Epithelial cell of prostate (primary cell): Measurements from ENCODE around the gene SLC27A2.

Experiments used
- DNase-seq: peaks from one replicate; pipeline ENCODE4 v3.0.0-alpha.2; 2011; ENCODE audit warnings: low read depth, low spot score
- H3K27ac ChIP-seq: fragments of 450-650 bp; 2 replicates; pipeline ENCODE4 v1.5.1; 2017; ENCODE audit warnings: mild to moderate bottlenecking

SLC27A2 gene

DNA sequence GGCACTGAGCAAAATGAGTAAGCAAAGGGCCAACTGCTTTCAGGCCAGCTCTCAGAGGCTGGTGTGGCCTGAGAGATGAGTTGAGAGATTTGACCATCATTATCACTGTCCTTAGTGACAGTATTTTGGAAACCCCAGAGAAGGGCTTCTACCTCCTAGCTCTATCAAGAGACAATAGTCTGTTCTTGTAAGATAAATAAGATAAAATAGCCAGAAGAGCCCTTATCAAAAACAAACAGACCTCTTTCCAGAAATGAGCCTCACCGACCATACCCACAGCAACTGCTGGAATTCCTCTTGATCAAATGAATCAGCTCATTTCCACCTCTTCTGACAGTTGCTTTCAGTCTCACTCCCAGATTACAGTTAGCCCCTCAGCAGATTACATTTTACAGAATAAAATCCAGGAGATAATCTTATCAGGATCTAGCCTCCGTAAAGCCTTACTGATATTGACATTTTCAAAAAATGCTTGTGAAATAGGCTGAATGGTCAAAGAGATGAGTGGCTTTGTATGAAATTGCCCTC lies 79.0 kb downstream of the SLC27A2 start:
- no peak for DNase-seq

GRCh38 chr15:50261981-50262380 lies 80.0 kb downstream of the SLC27A2 start:
- no peak for DNase-seq
- no peak overlapping the region for H3K27ac ChIP-seq

More for the DNA sequence above, 79.0 kb downstream of the SLC27A2 start:
- H3K27ac ChIP-seq: no peak overlapping the region

GRCh38 chr15:50262533-50262932 lies 80.5 kb downstream of the SLC27A2 start:
- DNase-seq: no peak
- H3K27ac ChIP-seq: no peak overlapping the region

GRCh38 chr15:50265620-50266019 lies 83.6 kb downstream of the SLC27A2 start, which contains the start of gene HDC:
TSS of gene HDC (minus strand) at chr15:50265726. CDS start at chr15:50265623, 103 bp downstream.
- DNase-seq: no peak
- H3K27ac ChIP-seq: no peak within 1 kb of the TSS

DNA sequence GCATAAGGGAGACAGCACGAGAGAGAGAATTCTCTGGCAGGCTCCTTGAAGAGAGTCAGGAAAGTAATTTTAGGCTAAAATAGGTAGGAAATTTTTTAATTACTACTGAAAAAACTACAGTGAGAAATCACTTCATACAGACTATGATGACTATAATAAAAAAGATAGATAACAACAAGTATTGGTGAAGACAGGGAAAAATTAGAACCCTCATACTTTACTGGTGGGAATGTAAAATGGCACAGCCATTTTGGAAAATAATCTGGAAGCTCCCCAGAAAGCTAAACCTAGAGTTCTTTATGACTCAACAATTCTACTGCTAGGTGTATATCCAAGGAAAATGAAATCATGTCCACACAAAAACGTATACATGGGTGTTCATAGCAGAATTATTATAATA lies 85.6 kb downstream of the SLC27A2 start:
- DNase-seq: no peak
- H3K27ac ChIP-seq: no peak overlapping the region

- no peak overlapping the region for H3K27ac ChIP-seq
These were observed 93.1 kb downstream of the SLC27A2 start for GRCh38 chr15:50275091-50275490.

DNA sequence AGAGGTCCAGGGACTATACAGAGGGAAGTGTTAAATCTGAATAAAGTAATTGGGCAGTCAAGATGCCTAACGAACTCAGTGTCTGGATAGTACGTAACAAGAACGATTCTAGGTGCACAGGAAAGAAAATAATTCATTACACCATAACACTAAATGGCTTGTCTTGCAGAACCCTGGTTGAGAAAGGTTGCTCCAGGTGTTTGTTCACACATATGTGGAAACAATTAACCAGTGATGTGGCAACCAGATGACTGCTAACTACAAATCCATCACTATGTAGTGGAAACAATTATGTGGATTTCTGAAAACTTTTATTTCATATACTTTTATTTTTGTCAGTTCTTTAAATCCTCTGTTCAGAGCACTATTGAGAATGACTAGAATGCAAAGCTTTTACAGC lies 93.9 kb downstream of the SLC27A2 start:
- H3K27ac ChIP-seq: no peak overlapping the region
- no peak for DNase-seq

More at GRCh38 chr15:50275091-50275490, 93.1 kb downstream of the SLC27A2 start:
- DNase-seq: no peak

DNA sequence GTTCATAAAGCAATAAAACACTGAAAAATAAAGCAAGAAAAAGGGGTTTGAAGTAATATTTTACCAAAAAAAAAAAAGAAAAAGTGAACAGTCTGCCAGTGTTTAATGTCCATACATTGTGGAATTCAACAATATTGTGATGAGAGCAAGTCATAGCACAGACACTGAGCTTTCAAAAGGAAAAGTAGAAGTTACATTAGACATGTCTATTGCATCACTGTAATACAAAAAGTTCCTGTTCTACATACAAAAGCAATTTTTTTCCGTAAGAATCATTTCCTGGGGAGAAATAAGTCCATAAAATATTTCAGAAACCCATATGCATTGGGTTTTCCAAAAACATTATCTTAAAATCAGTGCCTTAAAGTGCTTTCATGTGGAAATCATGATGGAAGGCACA lies 95.4 kb downstream of the SLC27A2 start:
- no peak for DNase-seq
- no peak overlapping the region for H3K27ac ChIP-seq

DNA sequence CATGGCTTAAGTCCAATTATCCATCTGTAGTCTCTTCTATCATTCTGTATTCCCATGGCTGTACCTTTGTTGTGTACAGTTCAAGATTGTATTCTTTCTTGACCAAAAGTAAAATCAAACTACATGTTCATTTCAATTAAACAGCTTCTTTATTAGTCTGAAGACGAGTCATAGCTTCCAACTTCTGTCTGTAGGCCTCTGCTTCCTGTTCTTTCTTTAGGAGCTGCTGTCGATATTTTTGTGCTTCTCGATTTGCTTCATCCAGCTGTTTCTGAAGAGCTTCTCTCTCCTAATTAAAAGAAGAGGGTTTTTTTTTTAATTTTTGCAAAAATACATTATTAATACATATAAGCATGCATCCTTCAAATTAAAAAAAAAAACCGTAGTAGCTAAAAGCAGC lies 96.5 kb downstream of the SLC27A2 start:
- DNase-seq: no peak
- H3K27ac ChIP-seq: no peak overlapping the region

DNA sequence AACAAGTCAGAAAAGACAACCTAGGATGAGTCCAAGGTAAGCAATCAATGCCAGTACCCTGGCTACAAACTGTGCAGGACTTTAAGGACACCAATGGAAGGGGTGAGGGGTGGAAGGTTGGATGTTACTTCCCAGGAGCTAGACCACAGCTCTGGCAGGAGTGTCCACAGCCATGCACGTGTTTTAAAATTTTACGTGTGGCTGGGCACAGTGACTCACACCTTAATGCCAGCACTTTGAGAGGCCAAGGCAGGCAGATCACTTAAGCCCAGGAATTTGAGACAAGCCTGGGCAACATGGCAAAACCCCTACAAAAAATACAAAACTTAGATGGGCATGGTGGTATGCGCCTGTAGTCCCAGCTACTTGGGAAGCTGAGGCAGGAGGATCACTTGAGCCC lies 98.3 kb downstream of the SLC27A2 start:
- H3K27ac ChIP-seq: no peak overlapping the region
- DNase-seq: no peak

- H3K27ac ChIP-seq: no peak overlapping the region
- no peak for DNase-seq
These were observed 99.4 kb downstream of the SLC27A2 start for GRCh38 chr15:50281427-50281826.
